ENCODE measurements around the gene TEX54. TPM values are rescaled to one million over a fixed set of nuclear protein-coding genes. Genes with fewer than 3 reads are reported as not detected.

TEX54 gene
- total and polyA plus RNA-seq, 2 of the 13 experiments (the other 11 are each of a cell fraction or from before 2014, with no cell fraction given) = not detected

GRCh38 chr11:62880803-62881578 is 48.4 kb upstream of the TEX54 start, which contains the start of gene SLC3A2 (continued):
- TF ChIP-seq ZNF543 (CRISPR knock-in tag; IDR thresholded peaks at IDR 0.05) (0 out of 2 replicates have a peak, but pooled peaks have one; percentile 52), KAT8 (CRISPR knock-in tag; IDR thresholded peaks at IDR 0.05) (peak; percentile 66), ELF4 (CRISPR knock-in tag; IDR thresholded peaks at IDR 0.05; ENCODE audit: borderline replicate concordance) (no peak), AGO2 (optimal IDR thresholded peaks at IDR 0.05; ENCODE audit: low read depth, low read length) (peak; percentile 98), RERE (CRISPR knock-in tag; IDR thresholded peaks at IDR 0.05; ENCODE audit: low read depth) (no peak), ZNF558 (CRISPR knock-in tag; IDR thresholded peaks at IDR 0.05; ENCODE audit: borderline replicate concordance) (peak; percentile 96; the same call in 1 of the 2 replicates), ZNF709 (CRISPR knock-in tag; IDR thresholded peaks at IDR 0.05) (peak; percentile 48; the same call in 1 of the 2 replicates), ZXDC (CRISPR knock-in tag; IDR thresholded peaks at IDR 0.05) (peak; percentile 87; the same call in 1 of the 2 replicates), ZNF276 (CRISPR knock-in tag; IDR thresholded peaks at IDR 0.05; ENCODE audit: low read depth) (peak; percentile 100), UBTF (CRISPR knock-in tag; IDR thresholded peaks at IDR 0.05) (peak; percentile 91), FIP1L1 (IDR thresholded peaks at IDR 0.05; ENCODE audit: borderline replicate concordance, insufficient read depth, low read depth, low read length) (0 out of 2 replicates have a peak, but pooled peaks have one; percentile 26), DBP (CRISPR knock-in tag; IDR thresholded peaks at IDR 0.05; ENCODE audit: not compliant biosample characterization) (no peak), PHF8 (CRISPR knock-in tag; IDR thresholded peaks at IDR 0.05) (peak; percentile 90)
